WTC11 (cell line): ENCODE data around the gene RPN2. TPM values are rescaled to one million over a fixed set of nuclear protein-coding genes. Genes with fewer than 3 reads are reported as not detected.

ENCODE experiments used
- ATAC-seq: fragments of 200-7000 bp; cut with Tn5 transposase; 2 replicates; pipeline ENCODE4 v1.10.0; 2021; ENCODE audit warnings: mild to moderate bottlenecking, moderate library complexity
- CTCF ChIA-PET: fragments of 300-600 bp; sonication (Branson Sonifier 250); formaldehyde crosslinking; loops from one replicate; lab custom pipeline; 2021; ENCODE audit warnings: antibody characterized with exemption; lab: Charles Lee
- POLR2A ChIA-PET: fragments of 350-600 bp; sonication (Branson Sonifier 250); formaldehyde crosslinking; loops from one replicate; lab custom pipeline; 2021; ENCODE audit warnings: antibody characterized with exemption; lab: Charles Lee
- DNase-seq: peaks from one replicate; pipeline ENCODE4 v3.0.0; 2021; ENCODE audit warnings: low spot score
- H3K27ac Mint-ChIP-seq: 2 replicates; pipeline ENCODE4 v1.8.0; 2021; ENCODE audit warnings: mixed read lengths
- H3K27me3 Mint-ChIP-seq: 2 replicates; pipeline ENCODE4 v1.8.0; 2021; ENCODE audit warnings: low read depth, mild to moderate bottlenecking, moderate library complexity, mixed read lengths
- H3K36me3 Mint-ChIP-seq: 2 replicates; pipeline ENCODE4 v1.8.0; 2021; ENCODE audit warnings: mixed read lengths
- H3K4me1 Mint-ChIP-seq: 2 replicates; pipeline ENCODE4 v1.8.0; 2022; ENCODE audit warnings: mixed read lengths
- H3K4me3 Mint-ChIP-seq: 2 replicates; pipeline ENCODE4 v1.8.0; 2021; ENCODE audit warnings: mild to moderate bottlenecking, moderate library complexity, mixed read lengths
- H3K9me3 Mint-ChIP-seq: 2 replicates; pipeline ENCODE4 v1.8.0; 2021; ENCODE audit warnings: mixed read lengths
- ATF2 ChIP-seq: sonication (generic); formaldehyde crosslinking; IDR thresholded peaks from 2 replicates; pipeline ENCODE4 v1.8.1; 2022; ENCODE audit warnings: low read depth, missing genetic modification reagents, borderline replicate concordance
- ATF3 ChIP-seq: sonication (generic); formaldehyde crosslinking; conservative IDR thresholded peaks from 2 replicates; pipeline ENCODE4 v1.8.1; 2022; ENCODE audit warnings: mild to moderate bottlenecking, missing genetic modification reagents
- HMGA2 ChIP-seq: fragments of 250-450 bp; sonication (Bioruptor Pico); IDR thresholded peaks from 2 replicates; pipeline ENCODE4 v1.4.0; 2021; ENCODE audit warnings: mild to moderate bottlenecking, moderate library complexity
- HMGXB4 ChIP-seq: sonication (generic); formaldehyde crosslinking; IDR thresholded peaks from 2 replicates; pipeline ENCODE4 v1.8.1; 2023; ENCODE audit warnings: mild to moderate bottlenecking, moderate library complexity, missing genetic modification reagents
- KAT7 ChIP-seq: sonication (generic); formaldehyde crosslinking; IDR thresholded peaks from 2 replicates; pipeline ENCODE4 v1.8.1; 2023; ENCODE audit warnings: missing genetic modification reagents, mild to moderate bottlenecking, borderline replicate concordance
- PREB ChIP-seq: sonication (generic); formaldehyde crosslinking; IDR thresholded peaks from 2 replicates; pipeline ENCODE4 v1.8.1; 2022; ENCODE audit warnings: mild to moderate bottlenecking, missing genetic modification reagents, moderate library complexity, borderline replicate concordance
- STAT6 ChIP-seq: sonication (generic); formaldehyde crosslinking; conservative IDR thresholded peaks from 2 replicates; pipeline ENCODE4 v1.8.1; 2023; ENCODE audit warnings: mild to moderate bottlenecking, low read depth, missing genetic modification reagents, moderate library complexity
- ZNF138 ChIP-seq: sonication (generic); formaldehyde crosslinking; conservative IDR thresholded peaks from 2 replicates; pipeline ENCODE4 v1.8.1; 2022; ENCODE audit warnings: mild to moderate bottlenecking, moderate library complexity, missing genetic modification reagents
- ZNF512 ChIP-seq: sonication (generic); formaldehyde crosslinking; IDR thresholded peaks from 2 replicates; pipeline ENCODE4 v1.8.1; 2022; ENCODE audit warnings: missing genetic modification reagents, borderline replicate concordance
- ZSCAN18 ChIP-seq: fragments of 250-450 bp; sonication (Bioruptor Pico); IDR thresholded peaks from 2 replicates; pipeline ENCODE4 v2.1.2; 2022; ENCODE audit warnings: mild to moderate bottlenecking, moderate library complexity
- total RNA-seq: library from RNA; stranded (reverse); gene quantifications from 3 replicates; pipeline ENCODE4 v1.2.3, GENCODE V29; 2021

RPN2 gene
- total RNA-seq, 1 experiment from 2014 or later, result 205 TPM

- no peak for TF ChIP-seq ZNF512 (CRISPR knock-in tag)
Measured at GRCh38 chr20:37219751-37220668, 40.9 kb downstream of the RPN2 start (continued).

GRCh38 chr20:37220731-37221130 is 41.6 kb downstream of the RPN2 start:
- ChIA-PET CTCF (interaction anchor here (0.6 to 2.0 kb wide), 5 partner anchors 21 to 42 kb away, joined by 3 to 8 read pairs (median 3); partner anchors contain the start of gene RPN2), POLR2A (no interaction called here)
- no peak for DNase-seq
- Mint-ChIP-seq H3K9me3 (no peaks in the 10 kb centered on the region), H3K4me1 (peaks cover 22% of the 10 kb centered on the region), H3K27ac (0 out of 2 replicates have a peak overlapping the region, but pooled peaks have one; percentile 29), H3K27me3 (no peaks in the 10 kb centered on the region), H3K36me3 (peaks cover 55% of the 10 kb centered on the region), H3K4me3 (no peak overlapping the region)
- ATAC-seq, result no peak
- TF ChIP-seq KAT7 (CRISPR knock-in tag) (no peak), HMGA2 (no peak), HMGXB4 (no peak), STAT6 (CRISPR knock-in tag) (no peak), ATF3 (CRISPR knock-in tag) (no peak), PREB (no peak), ATF2 (CRISPR knock-in tag) (no peak), ZSCAN18 (CRISPR knock-in tag) (no peak), ZNF138 (no peak)
